Panc1 (cell line): ENCODE measurements around the gene C21orf91.

Experiments used
- CTCF ChIP-seq: fragments of 450-650 bp; IDR thresholded peaks from 2 replicates; pipeline ENCODE4 v1.5.1; 2017; ENCODE audit warnings: mild to moderate bottlenecking
- POLR2AphosphoS5 ChIP-seq: IDR thresholded peaks from 2 replicates; pipeline ENCODE4 v1.6.1; 2012; ENCODE audit warnings: mild to moderate bottlenecking, low read depth, low read length, moderate library complexity
- REST ChIP-seq, 2 experiments: IDR thresholded peaks; 2 replicates each; pipeline ENCODE4 v1.6.1; 2011 to 2012; ENCODE audit warnings: low read depth in 2 of 2, control low read depth in 1 of 2, low read length in 1 of 2, mild to moderate bottlenecking in 1 of 2, moderate library complexity in 1 of 2; ENCODE audit not compliant: insufficient read depth in 1 of 2
- SIN3A ChIP-seq: IDR thresholded peaks from 2 replicates; pipeline ENCODE4 v1.6.1; 2012; ENCODE audit warnings: low read depth, mild to moderate bottlenecking, low read length, moderate library complexity, borderline replicate concordance; ENCODE audit not compliant: insufficient read depth
- TCF7L2 ChIP-seq: IDR thresholded peaks from 2 replicates; pipeline ENCODE4 v1.6.1; 2011; ENCODE audit warnings: mild to moderate bottlenecking, low read depth, low read length, inconsistent platforms

DNA sequence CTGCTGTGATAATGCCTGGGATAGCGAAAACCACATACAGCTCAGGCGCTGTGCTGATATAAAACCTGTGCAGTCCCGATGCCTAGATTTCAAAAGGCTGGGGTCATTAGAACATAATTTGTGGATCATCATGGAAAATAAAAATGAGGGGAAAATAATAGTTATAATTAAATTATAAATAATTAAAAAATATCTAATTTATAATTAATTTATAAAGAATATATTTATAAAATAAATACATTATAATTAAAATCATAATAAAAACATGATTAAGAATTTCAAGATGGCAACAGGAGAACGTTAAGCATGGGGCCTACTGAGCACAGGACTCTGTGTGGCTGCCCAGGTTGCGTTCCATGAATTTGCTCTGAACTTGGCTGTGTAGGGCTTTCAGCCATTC is 53.9 kb downstream of the C21orf91 start:
- no peak for TF ChIP-seq CTCF
- TF ChIP-seq POLR2AphosphoS5 = no peak
- no peak for TF ChIP-seq SIN3A
- no peak for TF ChIP-seq TCF7L2
- TF ChIP-seq REST (IDR thresholded peaks at IDR 0.05; ENCODE audit: insufficient read depth in 1 of 2, low read depth in 2 of 2, low read length in 1 of 2) = no peak
